NB4 (cell line): Measurements from ENCODE around the gene KCNAB1.

ENCODE experiments used
- MYC ChIP-seq: IDR thresholded peaks from 2 replicates; pipeline ENCODE4 v1.6.1; 2011; ENCODE audit warnings: low read depth, low read length
- POLR2A ChIP-seq: IDR thresholded peaks from 2 replicates; pipeline ENCODE4 v1.6.1; 2011; ENCODE audit warnings: mild to moderate bottlenecking; ENCODE audit not compliant: insufficient read length; ENCODE audit errors: extremely low read depth
- TF ChIP-seq, protein P1 (sequence below): IDR thresholded peaks from one replicate; pipeline ENCODE4 v1.5.1; 2012; ENCODE audit warnings: low read depth, low read length
- TF ChIP-seq, protein P2 (sequence below): IDR thresholded peaks from 2 replicates; pipeline ENCODE4 v1.6.1; 2011; ENCODE audit warnings: low read depth, low read length

DNA sequence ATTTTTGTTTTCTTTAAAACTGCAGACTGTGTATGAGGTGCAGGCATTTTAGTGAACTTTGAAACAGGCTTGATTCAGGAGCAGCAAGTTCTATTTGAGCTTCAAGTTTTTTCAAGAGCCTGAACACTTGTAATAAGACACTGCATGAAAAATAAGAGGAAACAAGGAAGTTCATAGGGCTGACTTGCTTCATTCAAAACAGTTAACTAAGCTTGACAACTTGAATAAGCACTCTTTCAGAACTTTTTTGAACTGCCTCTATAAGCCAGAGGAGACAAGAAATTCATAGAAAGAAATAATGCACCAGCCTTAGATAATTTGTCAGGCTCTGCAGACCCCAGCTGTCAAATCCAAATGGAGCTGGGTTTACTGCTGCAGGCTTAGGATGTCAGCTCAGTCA lies 304.4 kb downstream of the KCNAB1 start:
- TF ChIP-seq, protein P1, sequence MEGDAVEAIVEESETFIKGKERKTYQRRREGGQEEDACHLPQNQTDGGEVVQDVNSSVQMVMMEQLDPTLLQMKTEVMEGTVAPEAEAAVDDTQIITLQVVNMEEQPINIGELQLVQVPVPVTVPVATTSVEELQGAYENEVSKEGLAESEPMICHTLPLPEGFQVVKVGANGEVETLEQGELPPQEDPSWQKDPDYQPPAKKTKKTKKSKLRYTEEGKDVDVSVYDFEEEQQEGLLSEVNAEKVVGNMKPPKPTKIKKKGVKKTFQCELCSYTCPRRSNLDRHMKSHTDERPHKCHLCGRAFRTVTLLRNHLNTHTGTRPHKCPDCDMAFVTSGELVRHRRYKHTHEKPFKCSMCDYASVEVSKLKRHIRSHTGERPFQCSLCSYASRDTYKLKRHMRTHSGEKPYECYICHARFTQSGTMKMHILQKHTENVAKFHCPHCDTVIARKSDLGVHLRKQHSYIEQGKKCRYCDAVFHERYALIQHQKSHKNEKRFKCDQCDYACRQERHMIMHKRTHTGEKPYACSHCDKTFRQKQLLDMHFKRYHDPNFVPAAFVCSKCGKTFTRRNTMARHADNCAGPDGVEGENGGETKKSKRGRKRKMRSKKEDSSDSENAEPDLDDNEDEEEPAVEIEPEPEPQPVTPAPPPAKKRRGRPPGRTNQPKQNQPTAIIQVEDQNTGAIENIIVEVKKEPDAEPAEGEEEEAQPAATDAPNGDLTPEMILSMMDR, result no peak
- TF ChIP-seq POLR2A (no peak), MYC (no peak)
- TF ChIP-seq, protein P2, sequence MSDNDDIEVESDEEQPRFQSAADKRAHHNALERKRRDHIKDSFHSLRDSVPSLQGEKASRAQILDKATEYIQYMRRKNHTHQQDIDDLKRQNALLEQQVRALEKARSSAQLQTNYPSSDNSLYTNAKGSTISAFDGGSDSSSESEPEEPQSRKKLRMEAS, result no peak
